HG03520 (cell line): ENCODE measurements around the gene ACYP2.
A peak's percentile ranks its signal among the peaks of the same experiment; 100 is the strongest.

Experiments
- ATAC-seq: cut with Tn5 transposase; IDR thresholded peaks from one replicate; pipeline ENCODE4 v1.9.1; 2021; ENCODE audit warnings: mild to moderate bottlenecking, moderate library complexity; ENCODE audit not compliant: unreplicated experiment

ACYP2 gene

DNA sequence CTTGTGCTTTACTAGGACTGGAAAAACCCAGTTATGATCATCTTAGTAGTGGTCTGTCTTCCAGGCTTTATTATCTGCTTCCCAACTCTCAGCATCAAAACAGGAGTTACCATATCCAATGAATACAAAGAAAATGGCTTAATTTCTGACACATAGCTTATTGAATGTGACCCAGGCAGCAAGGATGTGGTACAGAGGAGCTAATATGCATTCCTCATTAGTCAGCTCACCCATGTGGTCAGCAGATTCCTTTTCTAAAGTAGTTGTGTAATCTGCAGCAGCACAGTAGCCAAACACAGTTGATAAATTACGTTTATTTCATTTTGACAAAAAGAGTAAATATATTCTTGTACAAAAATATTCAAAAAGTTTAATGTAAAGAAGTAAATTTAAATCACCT lies 97.0 kb downstream of the ACYP2 start:
- ATAC-seq = no peak

DNA sequence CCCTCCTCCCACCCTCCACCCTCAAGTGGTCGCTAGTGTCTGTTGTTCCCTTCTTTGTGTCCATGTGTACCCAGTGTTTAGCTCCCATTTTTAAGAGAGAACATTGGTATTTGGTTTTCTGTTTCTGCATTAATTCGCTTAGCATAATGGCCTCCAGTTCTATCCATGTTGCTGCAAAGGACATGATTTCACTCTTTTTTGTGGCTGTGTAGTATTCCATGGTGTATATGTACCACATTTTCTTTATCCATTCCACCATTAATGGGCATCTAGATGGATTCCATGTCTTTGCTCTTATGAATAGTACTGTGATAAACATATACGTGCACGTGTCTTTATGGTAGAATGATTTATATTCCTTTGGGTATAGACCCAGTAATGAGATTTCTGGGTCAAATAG lies 97.7 kb downstream of the ACYP2 start:
- no peak for ATAC-seq

DNA sequence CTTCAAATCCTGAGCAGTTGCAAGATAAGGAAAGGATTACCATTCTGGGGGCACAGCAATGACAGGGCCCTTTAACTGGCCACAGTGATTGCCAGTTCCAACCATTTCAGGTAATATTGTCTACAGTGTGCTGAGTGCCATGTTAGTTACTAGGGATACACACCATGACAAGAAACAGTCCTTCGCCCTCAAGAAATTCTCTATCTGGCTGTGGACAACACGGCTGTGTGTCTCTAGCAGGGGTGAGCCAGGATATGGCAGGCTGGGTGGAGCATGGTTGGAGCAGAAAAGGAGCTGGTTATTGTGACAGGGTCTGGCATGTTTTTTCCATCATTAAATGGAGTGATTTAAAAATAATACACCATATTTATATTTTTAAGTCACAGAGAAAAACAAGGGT lies 109.6 kb downstream of the ACYP2 start:
- ATAC-seq = no peak

DNA sequence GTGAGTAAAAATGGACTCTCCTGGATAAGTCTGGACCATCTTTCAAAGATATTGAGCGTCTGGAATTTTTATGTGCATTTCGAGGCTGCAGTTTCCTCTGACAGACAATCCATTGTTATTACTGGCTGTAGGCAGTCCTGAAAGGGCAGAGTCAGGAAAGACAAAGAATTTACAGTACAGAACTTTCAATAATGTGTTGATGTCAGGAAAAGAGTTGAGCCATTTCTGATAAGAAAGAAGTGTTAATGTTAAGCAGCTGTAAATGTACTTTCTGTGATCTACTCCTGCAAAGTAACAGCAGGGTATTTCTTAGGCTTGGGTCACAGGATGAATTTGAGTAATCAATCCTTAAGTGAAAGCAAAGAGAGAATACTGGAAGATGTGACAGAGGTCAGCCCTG lies 110.8 kb downstream of the ACYP2 start:
- no peak for ATAC-seq

DNA sequence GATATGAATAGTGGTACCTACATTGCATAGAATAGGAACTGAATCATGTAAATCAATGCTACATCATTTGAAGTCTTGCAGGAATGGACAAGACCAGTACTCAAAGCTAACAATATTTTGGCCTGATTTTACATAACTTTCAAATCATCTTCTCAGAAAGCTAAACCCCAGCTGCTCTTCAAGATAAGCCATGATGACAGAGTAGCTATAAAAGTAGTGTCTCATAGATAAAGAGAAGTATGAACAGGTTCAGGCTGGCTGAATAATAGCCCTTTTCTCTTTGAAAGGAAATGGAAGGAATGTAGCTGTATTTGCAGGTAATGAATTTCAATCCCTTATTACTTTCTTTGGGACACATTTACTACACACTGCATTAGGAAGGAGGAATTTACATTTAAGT lies 112.4 kb downstream of the ACYP2 start:
- no peak for ATAC-seq

DNA sequence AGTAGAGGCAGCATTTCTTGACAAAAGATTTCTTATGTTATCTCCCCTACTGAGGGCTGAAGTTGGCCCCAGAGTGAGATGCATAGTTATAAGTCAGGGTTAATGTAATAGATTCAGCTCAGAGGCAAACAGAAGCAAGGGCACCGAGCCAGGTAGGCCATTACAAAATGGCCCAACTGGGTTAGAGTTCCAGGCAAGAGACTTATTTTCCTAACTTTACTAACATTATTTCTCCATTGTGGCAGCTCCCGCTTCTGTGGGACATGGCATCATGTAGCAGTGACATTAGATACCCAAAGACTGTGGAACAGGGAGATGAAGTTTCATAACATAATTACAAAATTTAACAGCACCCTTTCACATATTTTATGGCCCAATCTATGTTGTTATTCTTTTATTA lies 113.5 kb downstream of the ACYP2 start:
- no peak for ATAC-seq

DNA sequence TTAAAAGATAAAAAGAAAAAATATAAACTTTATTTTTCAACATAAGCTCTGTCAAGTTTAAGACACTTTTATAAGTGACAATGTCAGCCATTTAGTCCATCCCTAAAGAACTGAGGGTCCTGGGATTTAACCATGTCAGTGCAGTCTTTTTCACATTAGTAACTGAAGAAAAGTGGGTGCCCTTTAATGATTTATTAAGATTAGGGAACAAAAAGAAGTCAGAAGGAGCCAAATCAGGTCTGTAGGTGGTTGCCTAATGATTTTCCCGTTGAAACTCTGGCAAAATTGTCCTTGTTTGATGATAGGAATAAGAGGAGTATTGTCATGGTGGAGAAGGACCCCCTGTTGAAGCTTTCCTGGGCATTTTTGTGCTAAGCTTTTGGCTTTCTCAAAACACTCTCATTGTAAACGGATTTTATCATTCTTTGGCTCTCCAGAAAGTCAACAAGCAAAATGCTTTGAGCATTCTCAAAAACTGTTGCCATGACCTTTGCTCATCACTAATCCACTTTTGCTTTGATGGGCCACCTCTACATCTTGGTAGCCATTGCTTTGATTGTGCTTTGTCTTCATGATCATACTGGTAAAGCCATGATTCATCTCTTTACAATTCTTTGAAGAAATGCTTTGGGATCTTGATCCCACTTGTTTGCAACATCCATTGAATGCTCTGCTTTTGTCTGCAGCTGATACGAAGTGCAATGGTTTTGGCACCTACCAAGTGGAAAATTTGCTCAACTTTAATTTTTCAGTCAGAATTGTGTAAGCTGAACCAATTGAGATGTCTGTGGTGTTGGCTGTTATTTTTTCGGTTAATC lies 118.6 kb downstream of the ACYP2 start:
- no peak for ATAC-seq

DNA sequence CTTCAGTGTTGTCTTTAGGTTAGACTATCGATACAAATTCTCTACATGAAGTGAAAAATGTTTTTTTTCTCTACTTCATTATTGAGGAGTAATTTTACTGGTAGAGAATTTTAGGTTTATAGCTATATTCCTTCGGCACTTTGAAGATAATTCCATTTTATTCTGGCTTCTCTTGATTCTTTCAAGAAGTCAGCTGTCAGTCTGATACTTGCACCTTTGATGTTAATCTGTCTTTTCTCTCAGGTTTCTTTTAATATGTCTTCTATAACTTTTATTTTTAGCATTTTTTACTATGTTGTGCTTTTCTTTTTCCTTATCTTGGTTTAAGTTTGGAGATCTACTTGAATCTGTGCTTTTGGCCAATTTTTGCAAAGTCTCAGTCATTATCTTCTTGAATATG lies 122.0 kb downstream of the ACYP2 start:
- ATAC-seq = no peak

DNA sequence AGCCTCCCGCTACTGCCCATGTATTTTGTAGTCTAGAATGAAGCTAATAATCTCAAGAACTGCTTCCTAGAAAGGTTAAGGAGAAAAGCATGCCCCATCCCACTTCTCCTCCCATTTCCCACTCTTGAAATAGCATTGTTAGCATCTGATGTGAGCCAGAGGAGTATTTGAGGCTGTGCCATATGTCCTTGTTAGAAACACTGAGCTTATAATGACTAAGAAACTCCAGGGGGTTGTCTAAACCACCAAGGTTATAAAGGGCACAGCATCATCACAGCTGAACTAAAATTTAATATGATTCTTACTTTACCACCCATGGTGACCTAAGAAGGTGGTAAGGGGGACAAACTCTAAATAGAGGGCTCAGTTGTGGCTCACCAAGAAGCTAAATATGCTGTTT lies 124.0 kb downstream of the ACYP2 start:
- ATAC-seq = no peak

DNA sequence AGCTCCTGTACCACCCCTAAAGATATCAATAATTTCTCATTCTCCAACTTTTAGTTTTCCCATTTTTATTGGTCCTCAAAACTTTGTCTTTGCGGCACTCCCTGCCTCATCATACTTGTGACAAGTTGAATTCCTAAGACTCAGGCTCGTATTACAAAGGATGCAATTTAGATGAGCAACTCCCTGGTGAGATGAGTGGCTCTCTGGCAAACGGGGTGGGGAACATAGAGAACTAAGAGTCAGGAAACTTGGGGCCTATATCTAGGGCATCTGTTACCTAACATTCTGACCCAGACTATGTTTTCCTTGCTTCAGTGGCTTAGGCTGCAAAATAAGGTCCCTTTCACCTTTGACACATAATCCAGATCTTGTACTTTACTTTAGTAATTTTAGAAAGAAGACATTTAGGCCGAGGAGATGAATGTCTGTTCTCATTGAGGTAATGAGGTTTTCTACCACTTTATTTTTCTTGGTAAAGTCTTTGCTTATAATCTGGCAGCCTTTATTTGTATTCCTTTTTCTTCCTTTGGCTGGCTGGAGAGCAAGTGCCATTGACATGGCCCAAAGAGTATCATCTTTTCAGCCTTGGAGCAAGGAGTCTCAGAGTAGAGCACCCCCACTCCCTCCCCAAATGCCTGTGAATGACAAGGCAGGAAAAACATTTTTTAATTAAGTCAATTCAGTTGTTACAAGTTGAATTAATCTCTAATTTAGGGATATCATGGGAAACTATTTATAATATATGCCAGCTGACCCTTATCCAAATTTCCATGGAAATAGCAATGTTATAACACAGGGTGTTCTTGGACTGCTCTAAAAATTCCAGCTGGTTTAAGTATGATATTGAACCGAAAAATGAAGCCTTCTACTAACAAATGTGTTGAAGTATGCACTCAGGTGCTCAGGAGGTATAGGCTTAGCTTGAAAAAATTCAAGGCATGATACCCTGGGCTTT lies 125.4 kb downstream of the ACYP2 start:
- no peak for ATAC-seq

DNA sequence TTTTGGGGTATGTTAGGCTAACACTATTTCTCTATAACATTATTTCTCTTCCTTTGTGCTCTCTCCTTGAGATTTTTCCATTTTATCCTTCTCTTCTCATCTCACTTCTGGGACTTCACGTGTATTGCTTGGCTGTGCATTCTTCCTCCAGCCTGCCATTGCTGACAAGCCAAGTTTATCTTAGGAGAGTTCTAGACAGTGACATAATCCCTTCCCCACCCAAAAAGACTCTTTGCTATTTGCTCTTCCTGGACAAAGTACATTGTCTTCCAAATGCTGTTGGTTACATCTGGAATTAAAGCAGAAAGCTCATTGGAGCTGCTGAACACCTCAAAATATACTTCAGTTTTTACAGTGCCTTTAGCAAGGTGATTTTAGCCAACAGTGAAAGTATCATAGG lies 131.7 kb downstream of the ACYP2 start:
- no peak for ATAC-seq

DNA sequence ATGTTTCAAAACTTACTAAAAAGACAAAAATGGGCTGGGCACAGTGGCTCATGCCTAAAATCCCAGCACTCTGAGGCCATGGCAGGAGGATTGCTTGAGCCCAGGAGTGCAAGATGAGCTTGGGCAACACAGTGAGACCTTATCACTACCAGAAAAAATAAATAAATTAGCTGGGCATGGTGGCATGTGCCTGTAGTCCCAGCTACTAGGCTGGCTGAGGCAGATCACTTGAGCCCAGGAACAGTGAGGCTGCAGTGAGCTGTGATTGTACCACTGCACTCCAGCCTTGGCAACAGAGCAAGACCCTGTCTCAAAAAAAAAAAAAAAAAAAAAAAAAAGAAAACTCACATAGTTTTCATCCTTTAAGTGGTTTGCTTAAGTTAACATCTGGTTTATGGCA lies 134.2 kb downstream of the ACYP2 start:
- no peak for ATAC-seq

DNA sequence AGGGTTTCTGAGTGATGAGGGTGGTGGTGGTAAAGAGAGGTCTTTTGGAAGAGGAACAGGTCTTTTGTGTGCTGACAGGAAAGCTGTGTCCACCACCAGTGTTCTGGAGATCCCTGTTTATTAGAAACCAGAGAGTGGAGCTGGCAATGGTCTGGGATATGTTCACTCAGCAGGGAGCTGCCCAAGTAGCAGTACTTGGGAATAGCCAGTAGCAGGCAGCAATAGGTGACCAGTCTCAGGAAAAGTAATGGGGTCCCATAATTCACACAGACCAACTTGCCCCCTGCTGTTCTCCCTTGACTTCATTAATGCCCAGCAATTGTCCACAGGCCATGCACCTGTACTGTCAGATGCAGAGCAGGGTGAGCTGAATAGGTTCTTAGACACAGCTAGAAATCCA lies 138.8 kb downstream of the ACYP2 start:
- no peak for ATAC-seq

DNA sequence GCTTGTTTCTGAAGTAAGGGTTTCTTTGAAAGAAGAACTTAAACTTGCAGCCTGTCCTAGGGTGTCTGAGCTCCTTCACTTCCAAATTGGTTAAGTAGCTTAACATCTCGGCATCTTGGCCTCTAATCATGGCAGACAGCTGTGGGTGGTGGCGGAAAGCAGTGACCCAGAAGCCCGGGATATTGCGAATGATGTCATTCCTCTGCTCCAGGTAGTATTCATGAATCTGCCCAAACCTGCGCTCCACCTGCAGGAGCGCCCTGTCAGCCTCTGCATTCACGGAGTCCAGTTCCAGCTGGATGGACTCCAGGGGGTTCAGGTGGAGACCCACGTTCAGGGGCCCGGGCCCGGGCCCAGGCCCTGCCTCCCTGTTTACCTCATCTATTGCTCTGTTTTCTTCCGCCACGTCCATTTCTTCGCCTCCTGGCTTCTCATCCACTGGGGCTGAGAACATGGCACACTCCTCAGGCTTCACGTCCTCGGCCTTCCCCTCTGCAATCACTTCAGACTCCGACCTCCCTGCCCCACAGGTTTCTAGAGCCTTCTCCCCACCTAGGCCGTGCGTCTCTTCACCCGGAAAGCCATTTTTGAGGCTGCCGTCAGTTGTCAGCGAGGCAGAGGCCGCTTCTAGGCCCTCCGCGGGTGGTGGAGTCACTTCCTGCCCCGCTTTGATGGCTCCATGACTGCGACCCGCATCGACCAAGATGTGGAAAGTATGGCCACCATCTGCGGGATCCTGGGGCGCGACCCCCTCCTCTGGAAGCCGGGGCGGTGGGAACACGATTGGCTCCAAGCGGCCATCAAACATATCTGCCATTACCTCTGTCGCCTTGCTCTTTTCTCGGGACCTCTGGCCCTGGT lies 140.0 kb downstream of the ACYP2 start:
- no peak for ATAC-seq

DNA sequence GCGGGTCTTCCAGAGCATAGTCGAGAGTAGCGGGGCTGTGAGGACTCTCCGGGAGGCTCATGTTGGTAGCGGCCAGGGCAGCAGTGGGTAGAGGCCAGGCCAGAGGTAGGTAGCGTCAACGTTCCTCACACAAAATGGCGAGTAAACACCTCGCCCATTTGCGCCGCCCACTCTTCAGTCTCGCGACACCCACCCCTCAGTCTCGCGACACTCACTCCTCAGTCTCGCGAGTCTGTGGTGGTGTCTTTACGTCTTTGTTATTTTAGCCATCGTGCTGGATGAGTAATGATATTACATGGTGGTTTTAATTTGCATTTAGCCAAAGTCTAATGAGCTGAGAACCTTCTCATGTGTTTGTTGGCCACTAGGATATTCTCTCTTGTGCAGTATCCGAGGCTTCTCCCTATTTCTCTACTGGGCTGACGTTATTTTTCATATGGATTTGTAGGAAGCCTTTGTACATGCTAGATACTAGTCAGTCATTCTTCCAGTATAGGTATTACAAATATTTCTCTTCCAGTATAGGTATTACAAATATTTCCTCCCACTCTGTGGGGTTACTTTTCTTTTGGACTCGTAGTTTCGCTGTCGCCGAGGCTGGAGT lies 140.8 kb downstream of the ACYP2 start, which contains the start of gene TSPYL6:
TSPYL6 (minus strand) TSS at position 139 of the 604 bp plus-strand sequence; CDS start at position 61, 78 bp downstream.
- no peak for ATAC-seq

DNA sequence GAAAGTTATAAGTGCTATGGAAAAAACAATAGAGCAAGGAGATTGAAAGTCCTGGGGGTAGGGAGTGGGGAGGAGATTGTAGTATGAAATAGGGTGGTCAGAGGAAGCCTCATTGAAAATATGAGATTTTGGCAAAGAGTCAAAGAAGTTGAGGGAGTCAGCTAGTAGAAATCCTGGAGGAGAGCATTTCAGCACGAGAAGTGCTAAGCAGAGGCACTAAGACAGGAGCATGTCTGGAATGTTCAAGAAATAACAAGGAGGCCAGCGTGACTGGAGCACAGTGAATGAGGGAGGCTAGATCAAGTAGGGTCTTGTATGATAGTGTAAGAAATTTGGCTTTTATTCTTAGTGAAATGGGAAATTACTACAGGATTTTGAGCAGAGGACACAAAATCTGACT lies 142.8 kb downstream of the ACYP2 start:
- ATAC-seq = no peak

DNA sequence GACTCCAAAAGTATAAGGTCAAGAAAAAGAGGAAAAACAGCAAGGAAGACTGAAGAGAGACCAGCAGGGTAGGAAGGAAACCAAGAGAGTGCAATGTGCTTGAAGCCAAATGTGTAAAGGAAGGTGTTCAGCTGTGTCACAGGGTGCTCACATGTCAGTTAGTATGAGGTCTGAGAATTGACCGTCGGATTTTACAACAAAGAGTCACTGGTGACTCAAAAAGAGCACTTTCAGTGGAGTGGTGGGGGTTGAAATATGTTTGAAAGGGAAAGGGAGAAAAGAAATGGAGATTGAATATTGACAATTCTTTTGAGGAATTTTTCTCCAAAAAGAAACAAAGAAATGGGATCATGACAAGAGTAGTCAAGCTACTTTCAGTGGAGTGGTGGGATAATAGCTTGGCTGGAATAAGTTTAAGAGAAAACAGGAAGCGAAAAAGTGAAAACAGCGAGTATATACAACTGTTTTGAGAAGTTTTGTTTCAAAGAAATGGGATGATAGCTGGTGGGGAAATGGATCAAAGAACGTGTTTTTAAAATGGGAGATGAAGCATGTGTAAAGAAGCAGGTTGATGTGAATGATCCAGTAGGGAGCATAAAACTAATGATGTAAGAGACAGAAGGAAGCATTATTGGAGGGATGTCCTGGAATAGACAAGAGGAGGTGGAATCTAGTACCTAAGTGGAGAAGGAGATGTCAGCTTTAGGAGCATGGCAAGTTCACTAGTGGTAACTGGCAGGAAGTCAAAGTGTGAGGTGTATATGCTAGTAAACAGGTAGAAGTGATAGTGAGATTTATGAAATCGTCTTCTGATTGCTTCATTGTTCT lies 144.2 kb downstream of the ACYP2 start:
- ATAC-seq = peak; percentile 90

DNA sequence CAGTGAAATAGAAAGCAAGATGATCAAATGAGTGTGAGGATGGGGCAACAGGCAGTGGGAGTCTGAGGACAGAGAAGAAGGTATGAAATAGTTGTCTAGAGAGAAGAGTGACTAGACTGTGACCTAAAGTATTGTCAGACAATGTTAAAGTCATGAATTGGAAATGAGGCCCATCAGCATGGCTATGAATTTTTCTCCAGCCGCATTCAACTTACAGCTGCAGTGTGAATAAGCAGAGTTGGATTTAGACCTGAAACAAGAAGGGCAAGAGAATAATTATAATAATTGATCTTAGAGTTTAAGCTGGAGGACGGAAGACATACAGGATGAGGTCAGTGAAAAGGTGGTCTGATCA lies 144.8 kb downstream of the ACYP2 start:
- no peak for ATAC-seq

DNA sequence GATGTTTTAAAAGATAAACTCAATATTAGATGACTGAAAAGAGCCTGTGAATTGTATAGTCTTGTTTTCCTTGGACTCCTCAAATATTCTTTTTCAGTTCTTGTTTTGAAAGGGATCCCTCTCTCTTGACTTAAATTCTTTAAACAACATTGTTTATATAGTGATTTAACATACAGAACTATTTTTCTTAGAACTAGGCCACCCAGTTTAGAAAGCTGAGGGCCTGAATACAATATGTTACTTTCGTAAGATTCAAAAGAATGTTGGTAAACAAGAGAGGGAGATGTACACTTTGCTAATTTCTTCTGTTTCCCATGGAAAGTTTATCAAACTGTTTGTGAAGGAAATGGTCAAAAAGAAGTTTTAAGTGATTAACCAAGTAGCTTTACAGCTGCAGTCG lies 146.1 kb downstream of the ACYP2 start:
- ATAC-seq = no peak
